ENCODE measurements around the gene ANXA6.

The ANXA6 gene

GRCh38 chr5:151115272-151115905, 42.2 kb downstream of the ANXA6 start:
- Histone ChIP-seq H3K27ac (ENCODE audit: low read length) (no peak overlapping the region), H3K79me2 (ENCODE audit: low read length) (no peaks in the 10 kb centered on the region), H4K20me1 (ENCODE audit: insufficient read depth, low read length) (no peaks in the 10 kb centered on the region), H3K4me2 (ENCODE audit: low read length) (no peak overlapping the region), H3K36me3 (replicated peaks; ENCODE audit: low read depth, low read length) (no peaks in the 10 kb centered on the region), H3K27me3 (ENCODE audit: low read depth, low read length) (no peaks in the 10 kb centered on the region), H2AFZ (ENCODE audit: low read depth, low read length) (no peak overlapping the region), H3K9ac (ENCODE audit: low read length) (no peak overlapping the region), H3K9me3 (ENCODE audit: insufficient read depth, low read length) (no peaks in the 10 kb centered on the region), H3K4me3 (ENCODE audit: low read length) (no peak overlapping the region), H3K4me1 (ENCODE audit: low read length) (peaks cover 35% of the 10 kb centered on the region)
- TF ChIP-seq EZH2phosphoT487 (IDR thresholded peaks at IDR 0.05; ENCODE audit: low read depth) (no peak), CTCF (IDR thresholded peaks at IDR 0.05; ENCODE audit: low read depth, low read length) (peak; percentile 86)

GRCh38 chr5:151113651-151114050, 43.9 kb downstream of the ANXA6 start:
- H3K27me3 ChIP-seq (ENCODE audit: low read depth, low read length): peaks cover 2% of the 10 kb centered on the region; the same call in 1 of the 2 replicates
- no peaks in the 10 kb centered on the region for H3K36me3 ChIP-seq (replicated peaks; ENCODE audit: low read depth, low read length)
- H3K4me2 ChIP-seq (ENCODE audit: low read length): no peak overlapping the region
- no peak overlapping the region for H3K9ac ChIP-seq (ENCODE audit: low read length)
- H3K79me2 ChIP-seq (ENCODE audit: low read length): no peaks in the 10 kb centered on the region
- TF ChIP-seq EZH2phosphoT487 (IDR thresholded peaks at IDR 0.05; ENCODE audit: low read depth) (no peak), CTCF (IDR thresholded peaks at IDR 0.05; ENCODE audit: low read depth, low read length) (no peak)
- H2AFZ ChIP-seq (ENCODE audit: low read depth, low read length): no peak overlapping the region
- peaks cover 41% of the 10 kb centered on the region for H3K4me1 ChIP-seq (ENCODE audit: low read length)
- no peak overlapping the region for H3K4me3 ChIP-seq (ENCODE audit: low read length)
- no peaks in the 10 kb centered on the region for H3K9me3 ChIP-seq (ENCODE audit: insufficient read depth, low read length)
- no peak overlapping the region for H3K27ac ChIP-seq (ENCODE audit: low read length)
- H4K20me1 ChIP-seq (ENCODE audit: insufficient read depth, low read length): no peaks in the 10 kb centered on the region

DNA sequence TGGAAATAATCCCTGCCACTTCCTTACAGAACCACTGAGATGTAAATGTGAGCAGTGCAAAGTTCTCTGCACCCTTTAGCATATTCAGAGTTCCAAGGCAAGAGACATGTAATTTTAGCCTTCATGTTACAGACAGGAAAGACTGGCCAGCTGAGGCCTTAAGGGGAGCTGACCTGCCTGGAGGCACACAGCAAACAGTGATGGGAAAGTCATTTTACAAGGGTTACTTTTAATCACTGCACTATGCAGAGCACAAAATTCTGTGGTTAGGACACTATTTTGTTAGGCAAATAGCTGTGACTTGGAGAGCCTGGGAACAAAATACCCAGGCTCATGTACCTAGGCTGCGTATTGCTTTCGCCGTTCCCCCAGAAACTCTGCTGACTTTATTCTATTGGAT, 46.6 kb downstream of the ANXA6 start:
- Histone ChIP-seq H3K27ac (ENCODE audit: low read length) (no peak overlapping the region), H3K4me2 (ENCODE audit: low read length) (peak overlapping the region; percentile 63), H3K27me3 (ENCODE audit: low read depth, low read length) (peaks cover 2% of the 10 kb centered on the region), H3K36me3 (replicated peaks; ENCODE audit: low read depth, low read length) (no peaks in the 10 kb centered on the region), H3K79me2 (ENCODE audit: low read length) (no peaks in the 10 kb centered on the region), H3K9ac (ENCODE audit: low read length) (no peak overlapping the region), H3K4me3 (ENCODE audit: low read length) (0 out of 2 replicates have a peak overlapping the region, but pooled peaks have one; percentile 14), H4K20me1 (ENCODE audit: insufficient read depth, low read length) (no peaks in the 10 kb centered on the region), H3K4me1 (ENCODE audit: low read length) (peaks cover 41% of the 10 kb centered on the region), H2AFZ (ENCODE audit: low read depth, low read length) (no peak overlapping the region), H3K9me3 (ENCODE audit: insufficient read depth, low read length) (no peaks in the 10 kb centered on the region)
- TF ChIP-seq EZH2phosphoT487 (IDR thresholded peaks at IDR 0.05; ENCODE audit: low read depth): no peak

DNA sequence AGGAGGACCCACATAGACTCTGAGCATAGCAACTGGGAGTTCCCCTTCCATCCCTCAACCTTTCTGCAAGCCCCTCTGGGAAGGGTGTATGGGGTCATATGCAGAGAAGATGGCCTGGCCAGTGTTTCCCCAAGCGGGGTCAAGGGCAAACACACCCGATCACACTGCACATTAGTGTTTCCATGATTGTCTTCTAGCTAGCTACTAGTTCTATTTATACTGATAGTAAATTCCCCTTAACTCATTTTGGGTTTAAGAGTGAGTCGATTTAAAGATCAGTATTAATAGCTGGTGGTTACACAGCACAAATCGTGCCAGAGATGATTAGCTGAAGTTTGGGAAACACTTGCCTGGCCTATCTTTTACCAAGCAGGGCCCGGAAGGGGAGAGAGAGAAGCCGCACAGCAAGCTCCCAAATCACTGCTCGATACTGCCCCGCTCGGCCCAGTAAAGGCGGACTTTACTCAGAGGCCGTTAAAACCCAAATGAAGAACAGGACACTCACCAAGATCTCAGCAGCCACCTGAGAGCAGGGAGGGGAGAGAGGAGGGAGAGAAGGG, 47.4 kb downstream of the ANXA6 start:
- Histone ChIP-seq H3K9ac (ENCODE audit: low read length) (no peak overlapping the region), H3K79me2 (ENCODE audit: low read length) (no peaks in the 10 kb centered on the region), H3K9me3 (ENCODE audit: insufficient read depth, low read length) (no peaks in the 10 kb centered on the region), H3K27ac (ENCODE audit: low read length) (no peak overlapping the region), H3K36me3 (replicated peaks; ENCODE audit: low read depth, low read length) (no peaks in the 10 kb centered on the region), H3K4me1 (ENCODE audit: low read length) (peaks cover 41% of the 10 kb centered on the region), H4K20me1 (ENCODE audit: insufficient read depth, low read length) (no peaks in the 10 kb centered on the region), H3K4me2 (ENCODE audit: low read length) (peak overlapping the region; percentile 63; the same call in 1 of the 2 replicates), H3K27me3 (ENCODE audit: low read depth, low read length) (peaks cover 2% of the 10 kb centered on the region), H3K4me3 (ENCODE audit: low read length) (no peak overlapping the region), H2AFZ (ENCODE audit: low read depth, low read length) (no peak overlapping the region)
- TF ChIP-seq CTCF (IDR thresholded peaks at IDR 0.05; ENCODE audit: low read depth, low read length): no peak
- no peak for TF ChIP-seq EZH2phosphoT487 (IDR thresholded peaks at IDR 0.05; ENCODE audit: low read depth)

Measured in OCI-LY3 (cell line).